Thoracic aorta (tissue), 2 donors: ENCODE results near the gene CARS1. TPM values are rescaled to one million over a fixed set of nuclear protein-coding genes. Genes with fewer than 3 reads are reported as not detected.

ENCODE experiments used
- ATAC-seq: fragments of 150-250 bp; one replicate; pipeline ENCODE4 v1.8.0; 2017; ENCODE audit warnings: low read depth; ENCODE audit not compliant: insufficient number of reproducible peaks, low FRiP score
- DNase-seq: peaks from one replicate; pipeline ENCODE4 v3.0.0-alpha.2; 2020; ENCODE audit warnings: low spot score
- H3K27ac ChIP-seq, 2 donors: fragments of 200-600 bp; sonication (generic); 1 replicate in 1 of 2; 2 replicates in 1 of 2; pipeline ENCODE4 v1.5.1; 2016; ENCODE audit warnings: mild to moderate bottlenecking in 2 of 2, moderate library complexity in 2 of 2
- H3K27me3 ChIP-seq: fragments of 200-600 bp; sonication (generic); replicated peaks from 2 replicates; pipeline ENCODE4 v1.6.0; 2016; ENCODE audit warnings: mild to moderate bottlenecking; ENCODE audit not compliant: insufficient read depth
- H3K36me3 ChIP-seq: fragments of 200-600 bp; sonication (generic); one replicate; pipeline ENCODE4 v1.5.1; 2016
- H3K4me1 ChIP-seq, 2 donors: fragments of 200-600 bp; sonication (generic); 1 replicate in 1 of 2; 2 replicates in 1 of 2; pipeline versions ENCODE4 v1.5.1 to v1.6.0; 2016; ENCODE audit warnings: low read depth in 2 of 2, mild to moderate bottlenecking in 1 of 2; ENCODE audit not compliant: control insufficient read depth in 1 of 2
- H3K4me3 ChIP-seq: fragments of 200-600 bp; sonication (generic); 2 replicates; pipeline ENCODE4 v1.5.1; 2016; ENCODE audit warnings: mild to moderate bottlenecking
- H3K9me3 ChIP-seq: fragments of 200-600 bp; sonication (generic); 2 replicates; pipeline ENCODE4 v1.5.1; 2016
- CTCF ChIP-seq: fragments of 200-600 bp; sonication (generic); IDR thresholded peaks from one replicate; pipeline ENCODE4 v1.5.1; 2019; ENCODE audit warnings: antibody characterized with exemption
- total RNA-seq, 2 donors: library from RNA; depleted of rRNA; stranded (reverse); fragments of >200 nt; gene quantifications; one replicate each; pipeline versions ENCODE4 v1.1.0 to v1.2.3, GENCODE V29; 2016

CARS1 gene
- total RNA-seq, 2 donors from 2014 or later, result 38.4 to 56.5 TPM

GRCh38 chr11:3052567-3052966 lies 4.7 kb downstream of the CARS1 start:
- no peak overlapping the region for H3K4me3 ChIP-seq
- H3K9me3 ChIP-seq, result no peaks in the 10 kb centered on the region
- no peak for DNase-seq
- H3K27me3 ChIP-seq, result no peaks in the 10 kb centered on the region
- no peaks in the 10 kb centered on the region for H3K36me3 ChIP-seq
- H3K4me1 ChIP-seq, result peaks cover 14 to 34% of the 10 kb centered on the region in 2 donors
- ATAC-seq, result no peak
- TF ChIP-seq CTCF, result no peak
- H3K27ac ChIP-seq, result no peak overlapping the region

- Histone ChIP-seq H3K36me3 (no peaks in the 10 kb centered on the region), H3K9me3 (no peaks in the 10 kb centered on the region), H3K4me3 (no peak overlapping the region), H3K27ac (no peak overlapping the region), H3K27me3 (no peaks in the 10 kb centered on the region), H3K4me1 (peaks cover 14 to 34% of the 10 kb centered on the region in 2 donors)
- no peak for DNase-seq
- no peak for TF ChIP-seq CTCF
- ATAC-seq, result no peak
Observed at GRCh38 chr11:3052109-3052479, 5.1 kb downstream of the CARS1 start.

GRCh38 chr11:3051196-3052108 lies 5.8 kb downstream of the CARS1 start:
- Histone ChIP-seq H3K4me1 (peaks cover 14 to 31% of the 10 kb centered on the region in 2 donors), H3K4me3 (no peak overlapping the region), H3K9me3 (no peaks in the 10 kb centered on the region), H3K27me3 (no peaks in the 10 kb centered on the region), H3K27ac (no peak overlapping the region), H3K36me3 (peaks cover 3% of the 10 kb centered on the region)
- ATAC-seq, result no peak
- TF ChIP-seq CTCF, result no peak
- DNase-seq, result no peak

GRCh38 chr11:3050386-3051195 lies 6.6 kb downstream of the CARS1 start:
- DNase-seq (no peak), ATAC-seq (no peak)
- Histone ChIP-seq H3K4me3 (no peak overlapping the region), H3K9me3 (no peaks in the 10 kb centered on the region), H3K27me3 (no peaks in the 10 kb centered on the region), H3K4me1 (peaks cover 7 to 22% of the 10 kb centered on the region in 2 donors), H3K36me3 (peaks cover 7% of the 10 kb centered on the region), H3K27ac (peak overlapping the region; percentile 47 to 72)
- TF ChIP-seq CTCF, result no peak
